Left lobe of liver (tissue), 1 donor: ENCODE results near the gene GAB3. TPM values are rescaled to one million over a fixed set of nuclear protein-coding genes. Genes with fewer than 3 reads are reported as not detected.

Experiments used
- total RNA-seq: library from RNA; stranded (reverse); gene quantifications from one replicate; pipeline ENCODE4 v1.2.1, GENCODE V29; 2021
- donor health status: DM: no; HTN: yes; CAD: no.

Gene GAB3
- total RNA-seq, 1 donor from 2014 or later, result 0.73 TPM

Other genes starting within 250 kb of the GAB3 start
- 35.3 TPM for gene FAM3A, start 234.8 kb downstream of the GAB3 start, total RNA-seq
- 5.6 TPM for gene G6PD, start 204.2 kb downstream of the GAB3 start, total RNA-seq
- gene IKBKG, start 203.5 kb downstream of the GAB3 start, total RNA-seq, result 69.0 TPM
- not detected for gene CTAG1A, start 165.9 kb downstream of the GAB3 start, total RNA-seq
- gene CTAG1B, start 131.8 kb downstream of the GAB3 start, total RNA-seq, result not detected
- not detected for gene CTAG2, start 97.5 kb downstream of the GAB3 start, total RNA-seq
- 9.6 TPM for gene DKC1, start 11.8 kb upstream of the GAB3 start, total RNA-seq
- gene MPP1, start 54.4 kb upstream of the GAB3 start, total RNA-seq, result 22.9 TPM
- not detected for gene SMIM9, start 83.6 kb upstream of the GAB3 start, total RNA-seq
- 17.3 TPM for gene F8A1, start 135.3 kb upstream of the GAB3 start, total RNA-seq